ENCODE data around the gene PTGER2.

- TF ChIP-seq SUZ12 (IDR thresholded peaks at IDR 0.05; ENCODE audit: extremely low read depth, insufficient read depth, insufficient read length) (no peak), ZNF274 (IDR thresholded peaks at IDR 0.05; ENCODE audit: low read depth, low read length) (no peak), YY1 (IDR thresholded peaks at IDR 0.05; ENCODE audit: insufficient read depth, insufficient read length) (no peak)
These were observed 28.9 kb downstream of the PTGER2 start for GRCh38 chr14:52342849-52343596.

All from NT2/D1 (cell line).